Activated CD4-positive, alpha-beta T cell treated with anti-CD3 and anti-CD28 coated beads, Interleukin-2, amount 50 U/mL, for 48 hours (primary cell): ENCODE measurements around the gene CYP3A5.

ENCODE experiments used
- DNase-seq, 2 experiments: peaks; one replicate each; pipeline ENCODE4 v3.0.0-alpha.2; 2020

Gene CYP3A5

GRCh38 chr7:99605527-99605926 lies 74.3 kb downstream of the CYP3A5 start:
- DNase-seq: no peak

DNA sequence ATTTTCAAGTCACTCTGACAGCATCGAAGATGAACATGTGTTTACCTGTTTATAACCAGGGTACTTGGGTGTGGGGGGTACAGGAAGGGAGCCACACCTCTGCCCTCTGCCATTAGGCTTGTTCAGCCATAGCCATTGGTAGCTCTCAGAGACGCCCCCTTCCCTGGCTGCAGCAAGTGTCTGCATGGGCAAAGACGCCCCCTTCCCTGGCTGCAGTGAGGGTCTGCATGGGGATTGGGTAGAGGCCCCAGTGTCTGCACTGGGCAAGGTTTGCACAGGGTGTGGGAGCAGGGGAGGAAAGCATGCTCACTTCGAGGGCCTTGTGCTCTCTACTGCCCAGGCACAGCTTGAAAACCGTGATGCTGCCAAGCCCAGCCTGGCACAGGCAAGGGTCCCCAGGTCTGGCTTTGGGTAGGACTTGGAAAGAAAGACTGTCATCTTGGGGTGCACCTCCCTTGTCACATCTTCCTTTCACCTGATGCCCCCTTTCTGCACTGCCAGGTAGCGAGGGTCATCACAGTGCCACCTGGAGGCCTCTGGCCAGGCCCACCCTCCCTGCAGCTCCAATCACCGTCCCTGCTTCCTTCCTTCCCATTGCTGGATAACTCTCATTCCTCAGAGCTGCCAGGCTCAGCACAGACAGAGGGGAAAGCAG lies 78.0 kb downstream of the CYP3A5 start:
- no peak for DNase-seq

- DNase-seq: no peak
Observed at GRCh38 chr7:99599836-99600235, 80.0 kb downstream of the CYP3A5 start.
